DND-41 (cell line): ENCODE results near the gene MRPL4.

ENCODE experiments used
- ATAC-seq: fragments of 200-7000 bp; cut with Tn5 transposase; 3 replicates; pipeline ENCODE4 v1.9.1; 2021; ENCODE audit warnings: low read depth; ENCODE audit not compliant: insufficient read depth
- DNase-seq: peaks from one replicate; pipeline ENCODE4 v3.0.0-alpha.2; 2020
- H2AFZ ChIP-seq: 2 replicates; pipeline ENCODE4 v1.6.0; 2012; ENCODE audit warnings: low read depth, low read length
- H3K27ac ChIP-seq: 2 replicates; pipeline ENCODE4 v1.5.1; 2012; ENCODE audit warnings: low read length, inconsistent platforms
- H3K27me3 ChIP-seq: fragments of 200-600 bp; sonication (generic); 2 replicates; pipeline ENCODE4 v1.6.0; 2012; ENCODE audit warnings: low read length, mild to moderate bottlenecking, inconsistent platforms; ENCODE audit not compliant: insufficient read depth, poor library complexity
- H3K36me3 ChIP-seq: 2 replicates; pipeline ENCODE4 v1.5.1; 2012; ENCODE audit warnings: low read length, inconsistent platforms; ENCODE audit not compliant: insufficient read depth
- H3K4me1 ChIP-seq: 2 replicates; pipeline ENCODE4 v1.5.1; 2012; ENCODE audit warnings: mild to moderate bottlenecking, low read length; ENCODE audit not compliant: insufficient read depth
- H3K4me2 ChIP-seq: 2 replicates; pipeline ENCODE4 v1.6.0; 2012; ENCODE audit warnings: mild to moderate bottlenecking, moderate library complexity, low read length, inconsistent platforms; ENCODE audit not compliant: insufficient read depth
- H3K4me3 ChIP-seq, 2 experiments: fragments of 200-600 bp in 1 of 2; shearing (Covaris generic) in 1 of 2; 2 replicates each; pipeline ENCODE4 v1.5.1; 2012 to 2016; ENCODE audit warnings: inconsistent platforms in 2 of 2, low read length in 2 of 2, mild to moderate bottlenecking in 2 of 2, low read depth in 1 of 2, moderate library complexity in 1 of 2
- H3K79me2 ChIP-seq: 2 replicates; pipeline ENCODE4 v1.6.0; 2012; ENCODE audit warnings: low read length, inconsistent platforms; ENCODE audit not compliant: insufficient read depth
- H3K9ac ChIP-seq: 2 replicates; pipeline ENCODE4 v1.6.0; 2012; ENCODE audit warnings: low read depth, mild to moderate bottlenecking, inconsistent platforms, low read length, moderate library complexity
- H3K9me3 ChIP-seq: 2 replicates; pipeline ENCODE4 v1.5.1; 2012; ENCODE audit warnings: low read length, moderate library complexity, mild to moderate bottlenecking, inconsistent platforms; ENCODE audit not compliant: insufficient read depth, severe bottlenecking
- H4K20me1 ChIP-seq: 2 replicates; pipeline ENCODE4 v1.6.0; 2012; ENCODE audit warnings: low read length; ENCODE audit not compliant: insufficient read depth
- CTCF ChIP-seq: IDR thresholded peaks from 2 replicates; pipeline ENCODE4 v1.5.1; 2012; ENCODE audit warnings: borderline replicate concordance, low read length, moderate library complexity, mild to moderate bottlenecking; ENCODE audit not compliant: poor library complexity, severe bottlenecking; ENCODE audit errors: extremely low read depth
- EZH2 ChIP-seq: IDR thresholded peaks from 3 replicates; pipeline ENCODE4 v1.6.1; 2012; ENCODE audit warnings: borderline replicate concordance, low read depth, mild to moderate bottlenecking, moderate library complexity, low read length, inconsistent platforms; ENCODE audit not compliant: severe bottlenecking

The MRPL4 gene

GRCh38 chr19:10299545-10300458 lies 47.8 kb downstream of the MRPL4 start:
- no peaks in the 10 kb centered on the region for H3K36me3 ChIP-seq
- no peak overlapping the region for H3K4me2 ChIP-seq
- H3K79me2 ChIP-seq, result no peaks in the 10 kb centered on the region
- DNase-seq (no peak), ATAC-seq (peak; percentile 19; the same call in 1 of the 3 replicates)
- no peak overlapping the region for H3K4me3 ChIP-seq
- no peak overlapping the region for H3K9ac ChIP-seq
- H3K27ac ChIP-seq, result no peak overlapping the region
- H2AFZ ChIP-seq, result no peak overlapping the region
- no peaks in the 10 kb centered on the region for H3K4me1 ChIP-seq
- H3K9me3 ChIP-seq, result no peaks in the 10 kb centered on the region
- TF ChIP-seq EZH2 (no peak), CTCF (no peak)
- H3K27me3 ChIP-seq, result no peaks in the 10 kb centered on the region
- no peaks in the 10 kb centered on the region for H4K20me1 ChIP-seq

- Histone ChIP-seq H3K4me1 (no peaks in the 10 kb centered on the region), H3K79me2 (no peaks in the 10 kb centered on the region), H3K9ac (no peak overlapping the region), H3K9me3 (no peaks in the 10 kb centered on the region), H3K36me3 (peaks cover 6% of the 10 kb centered on the region; the same call in 1 of the 2 replicates), H2AFZ (no peak overlapping the region), H3K4me3 (no peak overlapping the region), H3K27me3 (no peaks in the 10 kb centered on the region), H3K4me2 (no peak overlapping the region), H4K20me1 (no peaks in the 10 kb centered on the region), H3K27ac (no peak overlapping the region)
- TF ChIP-seq EZH2, result no peak
- no peak for TF ChIP-seq CTCF
- DNase-seq (no peak), ATAC-seq (no peak)
Measured at GRCh38 chr19:10305139-10305806, 53.3 kb downstream of the MRPL4 start.

- Histone ChIP-seq H3K4me1 (no peaks in the 10 kb centered on the region), H3K4me2 (no peak overlapping the region)
Measured at GRCh38 chr19:10306327-10306726, 54.3 kb downstream of the MRPL4 start.

More at GRCh38 chr19:10306327-10306726, 54.3 kb downstream of the MRPL4 start:
- no peak for TF ChIP-seq CTCF
- TF ChIP-seq EZH2, result no peak
- H3K79me2 ChIP-seq, result no peaks in the 10 kb centered on the region
- DNase-seq, result no peak
- ATAC-seq, result no peak
- no peaks in the 10 kb centered on the region for H4K20me1 ChIP-seq
- H3K9me3 ChIP-seq, result no peaks in the 10 kb centered on the region
- no peaks in the 10 kb centered on the region for H3K27me3 ChIP-seq
- H3K27ac ChIP-seq, result no peak overlapping the region
- H3K4me3 ChIP-seq, result no peak overlapping the region
- peaks cover 12% of the 10 kb centered on the region for H3K36me3 ChIP-seq
- H2AFZ ChIP-seq, result no peak overlapping the region
- no peak overlapping the region for H3K9ac ChIP-seq
